ENCODE data around the gene ESR1. TPM values are rescaled to one million over a fixed set of nuclear protein-coding genes. Genes with fewer than 3 reads are reported as not detected.

ESR1 gene
- total RNA-seq, 2 donors from 2014 or later, result 0.52 to 4.3 TPM

- H3K27me3 ChIP-seq, result no peaks in the 10 kb centered on the region
- H3K36me3 ChIP-seq (replicated peaks in 1 of 2; ENCODE audit: insufficient read depth in 1 of 2, low read depth in 2 of 2), result peaks cover 0 to 7% of the 10 kb centered on the region in 2 donors
- no peak overlapping the region for H3K4me3 ChIP-seq
- TF ChIP-seq POLR2A (IDR thresholded peaks at IDR 0.05) (no peak), CTCF (IDR thresholded peaks at IDR 0.05) (no peak)
- peak; percentile 55 for ATAC-seq
- intact Hi-C loops (cut with DNase I), result no loop called here
- H3K4me1 ChIP-seq, result no peaks in the 10 kb centered on the region
- no peaks in the 10 kb centered on the region for H3K9me3 ChIP-seq
- WGBS, 2 donors, result 56 to 71% methylated on average over 13 of the region's 13 CpGs
- peak overlapping the region in 3 of 4 donors; percentile 18 to 37 (median 24) for H3K27ac ChIP-seq
- peak in 2 of 4 donors; percentile 32 to 41 for DNase-seq
These were observed 363.5 kb downstream of the ESR1 start for GRCh38 chr6:152170702-152171667.

- H3K27me3 ChIP-seq, result no peaks in the 10 kb centered on the region
- no peaks in the 10 kb centered on the region for H3K4me1 ChIP-seq
- TF ChIP-seq CTCF (IDR thresholded peaks at IDR 0.05), result no peak
- no peak for TF ChIP-seq POLR2A (IDR thresholded peaks at IDR 0.05)
- H3K9me3 ChIP-seq, result no peaks in the 10 kb centered on the region
- no peak for ATAC-seq
- no peak overlapping the region for H3K4me3 ChIP-seq
- DNase-seq, result no peak
- intact Hi-C loops (cut with DNase I), result no loop called here
- 91 to 93% methylated on average over 4 of the region's 4 CpGs for WGBS, 2 donors
- no peak overlapping the region for H3K27ac ChIP-seq
- peaks cover 0 to 9% of the 10 kb centered on the region in 2 donors for H3K36me3 ChIP-seq (replicated peaks in 1 of 2; ENCODE audit: insufficient read depth in 1 of 2, low read depth in 2 of 2)
These were observed 365.8 kb downstream of the ESR1 start for GRCh38 chr6:152173321-152173720.

GRCh38 chr6:152173957-152174356 lies 366.5 kb downstream of the ESR1 start:
- ATAC-seq (no peak), DNase-seq (no peak)
- WGBS, 2 donors, result 69 to 72% methylated on average over 2 of the region's 2 CpGs
- intact Hi-C loops (cut with DNase I), result no loop called here
- H3K27me3 ChIP-seq, result no peaks in the 10 kb centered on the region
- H3K4me3 ChIP-seq, result no peak overlapping the region
- no peaks in the 10 kb centered on the region for H3K9me3 ChIP-seq
- TF ChIP-seq POLR2A (IDR thresholded peaks at IDR 0.05), result no peak
- TF ChIP-seq CTCF (IDR thresholded peaks at IDR 0.05), result no peak
- H3K36me3 ChIP-seq (replicated peaks in 1 of 2; ENCODE audit: insufficient read depth in 1 of 2, low read depth in 2 of 2), result peaks cover 0 to 9% of the 10 kb centered on the region in 2 donors
- no peaks in the 10 kb centered on the region for H3K4me1 ChIP-seq
- no peak overlapping the region for H3K27ac ChIP-seq

- DNase-seq, result no peak
- no peaks in the 10 kb centered on the region for H3K9me3 ChIP-seq
- no peak overlapping the region for H3K4me3 ChIP-seq
- H3K27ac ChIP-seq, result no peak overlapping the region
- intact Hi-C loops (cut with DNase I), result no loop called here
- H3K36me3 ChIP-seq (replicated peaks in 1 of 2; ENCODE audit: insufficient read depth in 1 of 2, low read depth in 2 of 2), result peaks cover 0 to 9% of the 10 kb centered on the region in 2 donors
- H3K27me3 ChIP-seq, result no peaks in the 10 kb centered on the region
- no peaks in the 10 kb centered on the region for H3K4me1 ChIP-seq
- ATAC-seq, result no peak
- TF ChIP-seq POLR2A (IDR thresholded peaks at IDR 0.05) (no peak), CTCF (IDR thresholded peaks at IDR 0.05) (no peak)
- WGBS, 2 donors, result 82 to 85% methylated on average over 4 of the region's 4 CpGs
These were observed 368.8 kb downstream of the ESR1 start for GRCh38 chr6:152176268-152176667.
